ENCODE measurements around the gene RSPO3.
A peak's percentile ranks its signal among the peaks of the same experiment; 100 is the strongest.

Gene RSPO3

DNA sequence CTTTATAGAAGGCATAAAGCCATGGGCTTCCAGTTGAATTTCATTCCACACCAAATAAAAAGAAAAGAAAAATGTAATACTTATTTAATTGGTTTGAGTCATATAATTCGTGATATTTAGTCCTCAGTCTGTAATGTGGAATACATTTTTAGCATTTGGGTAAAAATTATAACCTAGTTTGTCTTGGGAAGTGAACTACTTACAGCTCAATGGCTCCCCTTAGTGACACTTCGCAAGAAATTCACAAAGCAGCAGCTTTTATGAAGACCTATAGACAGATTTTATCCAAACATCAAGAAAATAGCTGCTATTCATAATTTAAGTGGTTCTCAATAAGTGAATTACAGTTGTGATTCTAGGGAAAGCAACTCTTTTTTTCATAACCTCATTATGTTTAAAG is 72.1 kb downstream of the RSPO3 start:
- TF ChIP-seq, protein P1, sequence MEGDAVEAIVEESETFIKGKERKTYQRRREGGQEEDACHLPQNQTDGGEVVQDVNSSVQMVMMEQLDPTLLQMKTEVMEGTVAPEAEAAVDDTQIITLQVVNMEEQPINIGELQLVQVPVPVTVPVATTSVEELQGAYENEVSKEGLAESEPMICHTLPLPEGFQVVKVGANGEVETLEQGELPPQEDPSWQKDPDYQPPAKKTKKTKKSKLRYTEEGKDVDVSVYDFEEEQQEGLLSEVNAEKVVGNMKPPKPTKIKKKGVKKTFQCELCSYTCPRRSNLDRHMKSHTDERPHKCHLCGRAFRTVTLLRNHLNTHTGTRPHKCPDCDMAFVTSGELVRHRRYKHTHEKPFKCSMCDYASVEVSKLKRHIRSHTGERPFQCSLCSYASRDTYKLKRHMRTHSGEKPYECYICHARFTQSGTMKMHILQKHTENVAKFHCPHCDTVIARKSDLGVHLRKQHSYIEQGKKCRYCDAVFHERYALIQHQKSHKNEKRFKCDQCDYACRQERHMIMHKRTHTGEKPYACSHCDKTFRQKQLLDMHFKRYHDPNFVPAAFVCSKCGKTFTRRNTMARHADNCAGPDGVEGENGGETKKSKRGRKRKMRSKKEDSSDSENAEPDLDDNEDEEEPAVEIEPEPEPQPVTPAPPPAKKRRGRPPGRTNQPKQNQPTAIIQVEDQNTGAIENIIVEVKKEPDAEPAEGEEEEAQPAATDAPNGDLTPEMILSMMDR (IDR thresholded peaks at IDR 0.05; ENCODE audit: low read depth, low read length): peak; percentile 70
- in situ Hi-C loops (cut with HindIII; ENCODE audit: low sequenced_read_pairs): no loop called here
- no peak overlapping the region for H3K4me3 ChIP-seq (ENCODE audit: low read depth, low read length)
- DNase-seq (ENCODE audit: low read depth, low spot score): peak; percentile 53

GRCh38 chr6:127191716-127192115 is 73.2 kb downstream of the RSPO3 start:
- no peak overlapping the region for H3K4me3 ChIP-seq (ENCODE audit: low read depth, low read length)
- in situ Hi-C loops (cut with HindIII; ENCODE audit: low sequenced_read_pairs): no loop called here
- DNase-seq (ENCODE audit: low read depth, low spot score): no peak
- TF ChIP-seq, protein P1 (IDR thresholded peaks at IDR 0.05; ENCODE audit: low read depth, low read length): no peak

- TF ChIP-seq, protein P1 (IDR thresholded peaks at IDR 0.05; ENCODE audit: low read depth, low read length): no peak
- in situ Hi-C loops (cut with HindIII; ENCODE audit: low sequenced_read_pairs): no loop called here
- no peak overlapping the region for H3K4me3 ChIP-seq (ENCODE audit: low read depth, low read length)
- no peak for DNase-seq (ENCODE audit: low read depth, low spot score)
Measured at GRCh38 chr6:127192911-127193541, 74.6 kb downstream of the RSPO3 start.

DNA sequence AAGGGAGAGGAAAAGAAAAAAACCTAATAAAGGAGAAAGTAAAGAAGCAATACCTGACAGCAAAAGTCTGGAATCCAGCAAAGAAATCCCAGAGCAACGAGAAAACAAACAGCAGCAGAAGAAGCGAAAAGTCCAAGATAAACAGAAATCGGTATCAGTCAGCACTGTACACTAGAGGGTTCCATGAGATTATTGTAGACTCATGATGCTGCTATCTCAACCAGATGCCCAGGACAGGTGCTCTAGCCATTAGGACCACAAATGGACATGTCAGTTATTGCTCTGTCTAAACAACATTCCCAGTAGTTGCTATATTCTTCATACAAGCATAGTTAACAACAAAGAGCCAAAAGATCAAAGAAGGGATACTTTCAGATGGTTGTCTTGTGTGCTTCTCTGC is 77.4 kb downstream of the RSPO3 start:
- TF ChIP-seq, protein P1 (IDR thresholded peaks at IDR 0.05; ENCODE audit: low read depth, low read length): no peak
- H3K4me3 ChIP-seq (ENCODE audit: low read depth, low read length): no peak overlapping the region
- in situ Hi-C loops (cut with HindIII; ENCODE audit: low sequenced_read_pairs): no loop called here
- no peak for DNase-seq (ENCODE audit: low read depth, low spot score)

DNA sequence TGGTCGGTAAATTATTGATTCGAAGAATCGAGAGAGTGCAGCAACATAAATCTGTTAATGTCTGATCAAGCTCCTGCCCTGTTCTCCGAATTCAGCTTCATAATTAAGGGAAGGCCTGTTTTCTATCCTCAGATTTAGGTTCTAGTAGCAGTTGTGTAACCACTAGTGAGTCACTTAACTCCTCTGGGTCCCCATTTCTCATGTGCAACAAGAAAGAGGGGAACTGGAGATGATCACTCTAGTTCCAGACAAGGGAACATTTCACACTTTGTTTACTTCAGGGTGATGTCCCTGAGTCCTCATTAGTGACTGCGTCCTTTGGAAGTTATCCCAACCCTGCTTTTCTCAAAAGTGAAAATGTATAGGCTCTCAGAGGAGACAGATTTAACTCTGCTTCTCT is 80.1 kb downstream of the RSPO3 start:
- in situ Hi-C loops (cut with HindIII; ENCODE audit: low sequenced_read_pairs): no loop called here
- H3K4me3 ChIP-seq (ENCODE audit: low read depth, low read length): no peak overlapping the region
- TF ChIP-seq, protein P1 (IDR thresholded peaks at IDR 0.05; ENCODE audit: low read depth, low read length): no peak
- DNase-seq (ENCODE audit: low read depth, low spot score): no peak

DNA sequence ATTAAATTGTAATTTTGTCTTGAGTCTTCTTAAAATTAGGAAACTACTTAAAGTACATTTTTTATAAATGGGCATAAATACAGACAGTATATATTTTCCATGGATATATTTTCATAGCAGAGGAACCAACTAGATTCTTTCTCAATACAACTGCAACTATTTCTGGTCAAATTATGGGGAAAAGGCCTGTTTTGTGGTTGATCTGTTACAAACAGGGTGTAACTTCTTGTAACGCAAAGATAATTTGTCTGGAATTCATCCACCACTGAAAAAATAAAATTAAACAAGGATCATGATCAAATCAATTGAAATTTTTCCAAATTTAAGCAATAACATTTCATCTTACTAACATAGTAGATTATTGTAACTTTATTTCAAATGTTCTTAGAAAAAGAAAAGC is 81.0 kb downstream of the RSPO3 start:
- DNase-seq (ENCODE audit: low read depth, low spot score): no peak
- in situ Hi-C loops (cut with HindIII; ENCODE audit: low sequenced_read_pairs): no loop called here
- no peak overlapping the region for H3K4me3 ChIP-seq (ENCODE audit: low read depth, low read length)
- TF ChIP-seq, protein P1 (IDR thresholded peaks at IDR 0.05; ENCODE audit: low read depth, low read length): no peak
